SU-DHL-6 (cell line): Measurements from ENCODE around the gene FHAD1.

Experiments
- H2AFZ ChIP-seq: fragments of 200-600 bp; sonication (generic); 2 replicates; pipeline ENCODE4 v1.6.1; 2014; ENCODE audit warnings: low read depth, mild to moderate bottlenecking, moderate library complexity, mixed read lengths, antibody characterized with exemption, low read length; ENCODE audit not compliant: severe bottlenecking
- H3F3A ChIP-seq: fragments of 200-600 bp; shearing (Covaris generic); 2 replicates; pipeline ENCODE4 v1.6.0; 2016; ENCODE audit warnings: antibody characterized with exemption, mild to moderate bottlenecking; ENCODE audit not compliant: insufficient read depth
- H3K27ac ChIP-seq: fragments of 200-600 bp; sonication (generic); 2 replicates; pipeline ENCODE4 v1.5.1; 2016; ENCODE audit warnings: low read depth, mild to moderate bottlenecking, low read length, moderate library complexity, mixed read lengths
- H3K27me3 ChIP-seq: fragments of 200-600 bp; sonication (generic), shearing (Covaris generic); 2 replicates; pipeline ENCODE4 v1.6.0; 2014; ENCODE audit warnings: mild to moderate bottlenecking, low read length
- H3K36me3 ChIP-seq: fragments of 200-600 bp; sonication (generic); 2 replicates; pipeline ENCODE4 v1.6.1; 2014; ENCODE audit warnings: mild to moderate bottlenecking, low read length, mixed read lengths
- H3K4me2 ChIP-seq: fragments of 300-600, 200-600 bp; shearing (Covaris generic), sonication (generic); 2 replicates; pipeline ENCODE4 v1.6.0; 2014; ENCODE audit warnings: low read length, low read depth, mild to moderate bottlenecking; ENCODE audit not compliant: poor library complexity, severe bottlenecking
- H3K4me3 ChIP-seq: fragments of 200-600 bp; sonication (generic); 2 replicates; pipeline ENCODE4 v1.5.1; 2014; ENCODE audit warnings: antibody characterized with exemption, low read length, mild to moderate bottlenecking, mixed read lengths; ENCODE audit not compliant: insufficient read depth, poor library complexity, severe bottlenecking
- H3K79me2 ChIP-seq: fragments of 200-600 bp; sonication (generic); 2 replicates; pipeline ENCODE4 v1.6.1; 2014; ENCODE audit warnings: mild to moderate bottlenecking, low read length, moderate library complexity; ENCODE audit not compliant: insufficient read depth
- H3K9ac ChIP-seq: fragments of 200-600 bp; sonication (generic); 2 replicates; pipeline ENCODE4 v1.7.0; 2014; ENCODE audit warnings: mild to moderate bottlenecking, low read length
- H3K9me2 ChIP-seq: fragments of 200-600 bp; sonication (generic); replicated peaks from 2 replicates; pipeline ENCODE4 v1.6.1; 2014; ENCODE audit warnings: low read length; ENCODE audit not compliant: insufficient read depth
- H3K9me3 ChIP-seq: fragments of 200-600 bp; sonication (generic); 2 replicates; pipeline ENCODE4 v1.6.1; 2014; ENCODE audit warnings: low read length, mixed read lengths; ENCODE audit not compliant: insufficient read depth
- H4K20me1 ChIP-seq: fragments of 200-600 bp; sonication (generic); 2 replicates; pipeline ENCODE4 v1.6.1; 2014; ENCODE audit warnings: low read depth, mild to moderate bottlenecking, antibody characterized with exemption, low read length, moderate library complexity, mixed read lengths
- CTCF ChIP-seq: fragments of 200-600 bp; sonication (generic); IDR thresholded peaks from one replicate; pipeline ENCODE4 v1.5.1; 2017; ENCODE audit warnings: antibody characterized with exemption, mild to moderate bottlenecking, low read length, moderate library complexity; ENCODE audit not compliant: insufficient read depth, poor library complexity, severe bottlenecking
- EZH2phosphoT487 ChIP-seq: fragments of 200-600 bp; sonication (generic), shearing (Covaris generic); conservative IDR thresholded peaks from 2 replicates; pipeline ENCODE4 v1.6.1; 2018; ENCODE audit warnings: mild to moderate bottlenecking, antibody characterized with exemption, low read length, moderate library complexity, mixed read lengths

The FHAD1 gene

DNA sequence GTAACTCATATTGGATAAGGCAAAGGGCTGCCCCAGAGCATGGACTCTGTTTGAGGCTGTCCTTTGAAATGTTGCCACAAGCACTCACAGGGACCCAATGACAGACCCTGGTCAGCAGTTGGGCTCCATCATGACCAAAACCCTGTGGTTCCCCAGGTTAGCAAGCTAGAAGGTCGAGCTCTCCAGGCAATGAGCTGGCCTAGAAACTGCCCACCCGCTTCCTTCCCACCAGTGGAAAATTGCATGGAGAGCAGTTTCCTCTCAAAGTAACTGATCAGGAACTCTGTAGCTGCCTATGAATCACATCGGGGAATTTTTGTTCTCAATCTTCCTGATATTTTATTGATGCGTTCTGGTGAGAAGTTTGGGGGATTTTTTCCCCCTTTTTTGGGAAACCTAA lies 52.8 kb downstream of the FHAD1 start:
- Histone ChIP-seq H2AFZ (no peak overlapping the region), H3K9me2 (no peaks in the 10 kb centered on the region), H3F3A (no peaks in the 10 kb centered on the region), H3K9ac (no peak overlapping the region), H3K9me3 (no peaks in the 10 kb centered on the region), H3K27ac (no peak overlapping the region), H3K27me3 (no peaks in the 10 kb centered on the region), H3K4me3 (no peak overlapping the region), H3K79me2 (no peaks in the 10 kb centered on the region), H3K4me2 (no peak overlapping the region), H3K36me3 (no peaks in the 10 kb centered on the region), H4K20me1 (no peaks in the 10 kb centered on the region)
- TF ChIP-seq CTCF (no peak), EZH2phosphoT487 (no peak)

- H4K20me1 ChIP-seq = no peaks in the 10 kb centered on the region
- no peak for TF ChIP-seq EZH2phosphoT487
- TF ChIP-seq CTCF = no peak
- H3K4me3 ChIP-seq = no peak overlapping the region
- no peaks in the 10 kb centered on the region for H3K79me2 ChIP-seq
- H3K9me3 ChIP-seq = no peaks in the 10 kb centered on the region
- H3F3A ChIP-seq = no peaks in the 10 kb centered on the region
- no peak overlapping the region for H3K9ac ChIP-seq
- H3K27me3 ChIP-seq = no peaks in the 10 kb centered on the region
- H3K36me3 ChIP-seq = no peaks in the 10 kb centered on the region
- H3K9me2 ChIP-seq = no peaks in the 10 kb centered on the region
- H3K27ac ChIP-seq = no peak overlapping the region
- H2AFZ ChIP-seq = no peak overlapping the region
- no peak overlapping the region for H3K4me2 ChIP-seq
Measured at GRCh38 chr1:15303935-15304334, 56.9 kb downstream of the FHAD1 start.

DNA sequence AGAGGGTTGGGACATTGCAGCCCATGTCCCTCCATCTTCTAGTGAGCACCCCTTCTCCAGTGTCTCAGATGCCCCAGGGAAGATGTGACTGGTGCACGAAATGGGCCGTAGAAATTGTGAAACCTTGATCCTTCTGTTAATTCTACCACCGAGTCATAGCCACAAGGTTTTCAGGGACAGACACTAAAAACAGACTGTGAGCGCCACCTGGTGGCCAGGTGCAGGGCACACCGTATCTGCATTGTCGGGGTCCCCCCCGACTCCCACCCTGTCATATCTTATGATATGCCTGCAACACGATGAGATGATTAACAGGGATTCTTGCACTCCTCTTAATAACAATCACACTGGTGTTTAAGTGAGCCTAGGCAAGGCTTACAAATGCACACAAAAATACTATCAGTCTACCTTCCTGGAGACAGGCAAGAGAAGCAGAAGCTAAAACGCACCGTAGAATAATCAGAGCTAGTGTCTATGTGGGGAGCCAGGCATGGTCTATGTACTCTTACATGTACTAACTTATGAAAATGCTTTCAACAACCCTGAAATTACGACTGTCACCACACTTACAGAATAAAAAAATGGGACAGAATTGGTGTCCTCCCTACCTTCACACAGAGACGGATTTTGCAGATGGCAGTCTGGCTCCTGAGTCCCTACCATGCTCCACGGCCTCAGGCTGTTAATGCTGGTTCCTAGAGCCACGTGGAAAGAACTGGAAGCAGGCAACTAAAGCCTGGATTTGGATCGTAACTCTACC lies 57.9 kb downstream of the FHAD1 start:
- Histone ChIP-seq H3K9me2 (no peaks in the 10 kb centered on the region), H3K27ac (no peak overlapping the region), H3K4me3 (no peak overlapping the region), H3F3A (no peaks in the 10 kb centered on the region), H3K27me3 (no peaks in the 10 kb centered on the region), H3K4me2 (no peak overlapping the region), H3K36me3 (no peaks in the 10 kb centered on the region), H3K9me3 (no peaks in the 10 kb centered on the region), H4K20me1 (no peaks in the 10 kb centered on the region), H3K9ac (no peak overlapping the region), H3K79me2 (no peaks in the 10 kb centered on the region), H2AFZ (no peak overlapping the region)
- TF ChIP-seq CTCF (peak; percentile 97), EZH2phosphoT487 (no peak)
